ENCODE data around the gene MAGI1. TPM values are rescaled to one million over a fixed set of nuclear protein-coding genes. Genes with fewer than 3 reads are reported as not detected.
"Not testable (repeated sequence)": the region's sequence is repeated elsewhere in the genome, so short reads cannot be mapped to it uniquely, and the experiment has no call there.

The MAGI1 gene
- total RNA-seq, 4 donors from 2014 or later, result 42.4 to 71.6 (median 50.2) TPM

GRCh38 chr3:66031102-66031698 lies 7.5 kb downstream of the MAGI1 start:
- no peak for DNase-seq (ENCODE audit: low spot score in 2 of 2)
- no peak overlapping the region for H3K4me3 ChIP-seq (ENCODE audit: low read depth, poor library complexity, severe bottlenecking)
- TF ChIP-seq POLR2A (IDR thresholded peaks at IDR 0.05) (no peak), CTCF (IDR thresholded peaks at IDR 0.05) (no peak)
- 77 to 80% methylated on average over 6 of the region's 6 CpGs for WGBS, 2 donors
- intact Hi-C loops (cut with DNase I; ENCODE audit: low total_unique reads), result no loop called here

- no peak for TF ChIP-seq CTCF (IDR thresholded peaks at IDR 0.05)
- no peak for TF ChIP-seq POLR2A (IDR thresholded peaks at IDR 0.05)
- intact Hi-C loops (cut with DNase I; ENCODE audit: low total_unique reads), result no loop called here
- no peak for DNase-seq (ENCODE audit: low spot score in 2 of 2)
- no peak overlapping the region for H3K4me3 ChIP-seq (ENCODE audit: low read depth, poor library complexity, severe bottlenecking)
Observed at GRCh38 chr3:66029443-66029842, 9.3 kb downstream of the MAGI1 start.

GRCh38 chr3:66029014-66029413 lies 9.7 kb downstream of the MAGI1 start:
- DNase-seq (ENCODE audit: low spot score in 2 of 2), result no peak
- WGBS, 2 donors, result 65 to 71% methylated on average over 5 of the region's 5 CpGs
- TF ChIP-seq POLR2A (IDR thresholded peaks at IDR 0.05), result no peak
- no peak for TF ChIP-seq CTCF (IDR thresholded peaks at IDR 0.05)
- no peak overlapping the region for H3K4me3 ChIP-seq (ENCODE audit: low read depth, poor library complexity, severe bottlenecking)
- intact Hi-C loops (cut with DNase I; ENCODE audit: low total_unique reads), result no loop called here

GRCh38 chr3:66028457-66028856 lies 10.3 kb downstream of the MAGI1 start:
- no peak for TF ChIP-seq POLR2A (IDR thresholded peaks at IDR 0.05)
- TF ChIP-seq CTCF (IDR thresholded peaks at IDR 0.05), result no peak
- DNase-seq (ENCODE audit: low spot score in 2 of 2), result no peak
- intact Hi-C loops (cut with DNase I; ENCODE audit: low total_unique reads), result no loop called here
- 49 to 56% methylated on average over 12 of the region's 12 CpGs for WGBS, 2 donors
- no peak overlapping the region for H3K4me3 ChIP-seq (ENCODE audit: low read depth, poor library complexity, severe bottlenecking)

GRCh38 chr3:66027099-66027498 lies 11.6 kb downstream of the MAGI1 start:
- intact Hi-C loops (cut with DNase I; ENCODE audit: low total_unique reads), result not testable (repeated sequence)

GRCh38 chr3:66023738-66024385 lies 14.9 kb downstream of the MAGI1 start:
- TF ChIP-seq CTCF (IDR thresholded peaks at IDR 0.05) (no peak), POLR2A (IDR thresholded peaks at IDR 0.05) (no peak)
- WGBS, 2 donors, result 61 to 63% methylated on average over 3 of the region's 3 CpGs
- no peak overlapping the region for H3K4me3 ChIP-seq (ENCODE audit: low read depth, poor library complexity, severe bottlenecking)
- intact Hi-C loops (cut with DNase I; ENCODE audit: low total_unique reads), result no loop called here
- no peak for DNase-seq (ENCODE audit: low spot score in 2 of 2)

More at GRCh38 chr3:66027099-66027498, 11.6 kb downstream of the MAGI1 start:
- not testable (repeated sequence) for H3K4me3 ChIP-seq (ENCODE audit: low read depth, poor library complexity, severe bottlenecking); DNase-seq (ENCODE audit: low spot score in 2 of 2)
- 95 to 99% methylated on average over 8 of the region's 8 CpGs for WGBS, 2 donors

Data from lower leg skin (tissue), 4 donors.